H9 (cell line): Measurements from ENCODE around the gene RPLP2. TPM values are rescaled to one million over a fixed set of nuclear protein-coding genes. Genes with fewer than 3 reads are reported as not detected.

Experiments used
- DNase-seq: peaks from one replicate; pipeline ENCODE4 v3.0.0-alpha.2; 2017
- H2AFZ ChIP-seq: one replicate; pipeline ENCODE4 v1.6.1; 2013; ENCODE audit warnings: mild to moderate bottlenecking, low read length, control low read depth, moderate library complexity
- H2AK5ac ChIP-seq: 2 replicates; pipeline ENCODE4 v1.6.1; 2013; ENCODE audit warnings: low read length, control low read depth, mixed read lengths; ENCODE audit not compliant: insufficient read length
- H2BK120ac ChIP-seq: one replicate; pipeline ENCODE4 v1.6.1; 2013; ENCODE audit warnings: low read depth, mild to moderate bottlenecking, low read length, control low read depth, inconsistent platforms; ENCODE audit not compliant: poor library complexity, severe bottlenecking
- H2BK12ac ChIP-seq: 2 replicates; pipeline ENCODE4 v1.6.1; 2013; ENCODE audit warnings: low read length, control low read depth, mixed read lengths, low read depth; ENCODE audit not compliant: insufficient read length
- H2BK15ac ChIP-seq: 2 replicates; pipeline ENCODE4 v1.6.1; 2013; ENCODE audit warnings: low read depth, low read length, control low read depth
- H2BK20ac ChIP-seq: one replicate; pipeline ENCODE4 v1.6.1; 2013; ENCODE audit warnings: low read depth, mild to moderate bottlenecking, low read length, control low read depth, inconsistent platforms; ENCODE audit not compliant: poor library complexity, severe bottlenecking
- H2BK5ac ChIP-seq: 2 replicates; pipeline ENCODE4 v1.6.1; 2013; ENCODE audit warnings: low read length, control low read depth, mixed read lengths; ENCODE audit not compliant: insufficient read length
- H3K14ac ChIP-seq: 2 replicates; pipeline ENCODE4 v1.6.1; 2013; ENCODE audit warnings: low read length, control low read depth; ENCODE audit not compliant: insufficient read depth
- H3K18ac ChIP-seq: 2 replicates; pipeline ENCODE4 v1.6.1; 2013; ENCODE audit warnings: low read depth, mild to moderate bottlenecking, mixed read lengths, low read length, control low read depth; ENCODE audit not compliant: insufficient read length
- H3K23ac ChIP-seq: 2 replicates; pipeline ENCODE4 v1.6.1; 2013; ENCODE audit warnings: low read length, control low read depth, mixed read lengths, low read depth; ENCODE audit not compliant: insufficient read length
- H3K23me2 ChIP-seq: 2 replicates; pipeline ENCODE4 v1.6.1; 2013; ENCODE audit warnings: low read depth, mild to moderate bottlenecking, mixed read lengths, low read length, control low read depth; ENCODE audit not compliant: insufficient read length, poor library complexity, severe bottlenecking
- H3K27ac ChIP-seq: 2 replicates; pipeline ENCODE4 v1.5.1; 2013; ENCODE audit warnings: low read length, control low read depth, mixed read lengths, low read depth; ENCODE audit not compliant: insufficient read length
- H3K27me3 ChIP-seq: 2 replicates; pipeline ENCODE4 v1.6.1; 2013; ENCODE audit warnings: low read length, control low read depth, inconsistent platforms; ENCODE audit not compliant: insufficient read depth
- H3K4ac ChIP-seq: 2 replicates; pipeline ENCODE4 v1.6.1; 2013; ENCODE audit warnings: low read depth, mild to moderate bottlenecking, control low read depth, inconsistent platforms, low read length, moderate library complexity
- H3K4me1 ChIP-seq: 2 replicates; pipeline ENCODE4 v1.6.1; 2013; ENCODE audit warnings: low read length, control low read depth, inconsistent platforms; ENCODE audit not compliant: insufficient read depth
- H3K4me2 ChIP-seq: 2 replicates; pipeline ENCODE4 v1.6.1; 2013; ENCODE audit warnings: low read length, control low read depth, mixed read lengths; ENCODE audit not compliant: insufficient read length, insufficient read depth
- H3K56ac ChIP-seq: 2 replicates; pipeline ENCODE4 v1.6.1; 2013; ENCODE audit warnings: low read depth, mild to moderate bottlenecking, mixed read lengths, low read length, control low read depth; ENCODE audit not compliant: insufficient read length
- H3K79me1 ChIP-seq: 2 replicates; pipeline ENCODE4 v1.6.1; 2013; ENCODE audit warnings: low read depth, mild to moderate bottlenecking, moderate library complexity, low read length, control low read depth, inconsistent platforms; ENCODE audit not compliant: insufficient read depth, poor library complexity, severe bottlenecking
- H3K79me2 ChIP-seq: 2 replicates; pipeline ENCODE4 v1.6.1; 2013; ENCODE audit warnings: low read length, control low read depth, inconsistent platforms; ENCODE audit not compliant: insufficient read depth
- H3K9ac ChIP-seq: 2 replicates; pipeline ENCODE4 v1.6.1; 2013; ENCODE audit warnings: low read length, control low read depth, mixed read lengths; ENCODE audit not compliant: insufficient read length; ENCODE audit errors: extremely low read depth
- H3K9me3 ChIP-seq: one replicate; pipeline ENCODE4 v1.6.1; 2013; ENCODE audit warnings: low read depth, low read length, inconsistent platforms; ENCODE audit not compliant: control insufficient read depth
- H3T11ph ChIP-seq: one replicate; pipeline ENCODE4 v1.6.1; 2013; ENCODE audit warnings: mild to moderate bottlenecking, low read length, control low read depth, inconsistent platforms
- H4K20me1 ChIP-seq: one replicate; pipeline ENCODE4 v1.6.1; 2013; ENCODE audit not compliant: control insufficient read depth, insufficient read length, insufficient read depth
- H4K5ac ChIP-seq: 2 replicates; pipeline ENCODE4 v1.6.1; 2013; ENCODE audit warnings: low read depth, mild to moderate bottlenecking, mixed read lengths, low read length, control low read depth; ENCODE audit not compliant: insufficient read length
- H4K8ac ChIP-seq: replicated peaks from 2 replicates; pipeline ENCODE4 v1.6.1; 2013; ENCODE audit warnings: low read length, control low read depth, mixed read lengths, low read depth; ENCODE audit not compliant: insufficient read length
- H4K91ac ChIP-seq: 2 replicates; pipeline ENCODE4 v1.6.1; 2013; ENCODE audit warnings: low read depth, mild to moderate bottlenecking, moderate library complexity, mixed read lengths, low read length, control low read depth; ENCODE audit not compliant: insufficient read length
- H3K27ac Mint-ChIP-seq, 3 experiments: 2 replicates in 2 of 3; 3 replicates in 1 of 3; pipeline ENCODE4 v1.8.0; 2020 to 2021; ENCODE audit warnings: mixed read lengths in 3 of 3, mild to moderate bottlenecking in 1 of 3, moderate library complexity in 1 of 3
- H3K27me3 Mint-ChIP-seq: 2 replicates; pipeline ENCODE4 v1.8.0; 2021; ENCODE audit warnings: low read depth, mild to moderate bottlenecking, moderate library complexity, mixed read lengths
- H3K36me3 Mint-ChIP-seq, 3 experiments: 2 replicates in 2 of 3; 3 replicates in 1 of 3; pipeline ENCODE4 v1.8.0; 2020 to 2021; ENCODE audit warnings: low read depth in 3 of 3, mixed read lengths in 3 of 3; ENCODE audit not compliant: insufficient read depth in 1 of 3
- H3K4me1 Mint-ChIP-seq, 2 experiments: 2 replicates each; pipeline ENCODE4 v1.8.0; 2020; ENCODE audit warnings: mixed read lengths in 2 of 2
- H3K4me3 Mint-ChIP-seq, 2 experiments: 2 replicates in 1 of 2; 3 replicates in 1 of 2; pipeline ENCODE4 v1.8.0; 2020 to 2021; ENCODE audit warnings: mild to moderate bottlenecking in 2 of 2, mixed read lengths in 2 of 2, moderate library complexity in 1 of 2
- H3K9me3 Mint-ChIP-seq, 2 experiments: 2 replicates in 1 of 2; 3 replicates in 1 of 2; pipeline ENCODE4 v1.8.0; 2020; ENCODE audit warnings: mild to moderate bottlenecking in 2 of 2, mixed read lengths in 2 of 2, moderate library complexity in 1 of 2
- WGBS: extraction: QIAGEN DNeasy Blood & Tissue Kit; methylation state at CpG from one replicate; pipeline ENCODE4 v1.1.7; 2013; ENCODE audit warnings: missing lambda C conversion rate, low lambda C conversion rate, mixed read lengths; ENCODE audit not compliant: insufficient read length; ENCODE audit errors: extremely low coverage; 5-methylcytosine and 5-hydroxymethylcytosine counted together
- total RNA-seq: library from RNA; stranded (reverse); gene quantifications from 2 replicates; pipeline ENCODE4 v1.2.1, GENCODE V29; 2021
- TF ChIP-seq, protein P1 (sequence below): fragments of 200-600 bp; sonication (generic); conservative IDR thresholded peaks from 3 replicates; pipeline ENCODE4 v1.8.0; 2021; ENCODE audit warnings: antibody characterized with exemption, mild to moderate bottlenecking

Gene RPLP2
- total RNA-seq, 1 experiment from 2014 or later: 2,138 TPM

DNA sequence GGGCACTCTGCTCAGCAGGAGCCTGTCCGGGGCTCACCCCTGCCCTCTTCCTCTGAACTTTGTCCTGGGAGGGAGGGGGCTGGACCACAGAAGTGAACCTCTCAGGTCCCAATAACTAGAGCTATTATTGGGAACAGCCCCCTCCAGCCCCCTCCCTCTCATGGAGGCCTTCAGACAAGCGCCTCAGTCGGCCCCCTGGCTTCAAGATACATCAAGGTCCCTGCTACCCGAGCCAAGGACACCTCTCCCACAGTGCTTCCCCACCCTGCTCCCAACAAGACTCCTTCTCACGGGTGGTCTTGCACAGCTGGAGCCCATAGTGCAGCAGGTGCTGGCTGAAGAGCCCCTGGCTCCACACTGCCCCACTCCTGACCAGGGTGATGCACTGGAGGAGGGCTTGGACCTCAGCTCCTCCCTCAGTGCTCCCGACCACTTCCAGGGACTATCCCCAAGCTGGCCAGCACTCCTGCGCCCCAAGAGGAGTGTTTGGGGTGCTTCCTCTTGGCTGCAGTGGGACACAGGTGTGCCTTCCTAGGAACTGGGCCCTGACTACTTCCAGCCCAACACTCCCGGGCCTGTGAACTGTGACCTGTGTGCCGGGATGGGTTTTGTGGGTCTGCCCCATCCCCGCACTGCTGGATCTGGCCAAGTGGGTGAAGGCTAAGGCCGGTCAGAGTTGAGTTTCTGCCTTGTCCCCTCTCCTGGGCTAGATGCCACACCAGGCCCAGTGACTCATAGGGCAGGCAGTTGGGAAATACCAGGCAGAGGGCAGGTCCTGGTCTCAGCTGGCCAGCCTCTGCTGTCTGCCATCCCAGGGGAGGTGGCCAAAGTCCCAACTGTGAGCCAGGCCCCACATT, 11.1 kb downstream of the RPLP2 start:
- Mint-ChIP-seq H3K4me1 (peaks cover 11 to 28% of the 10 kb centered on the region in 2 experiments), H3K4me3 (peak overlapping the region; percentile 76 to 87), H3K36me3 (peaks cover 2 to 26% (median 13%) of the 10 kb centered on the region in 3 experiments; a peak in 6 of 7 replicates), H3K9me3 (no peaks in the 10 kb centered on the region; a peak in 1 of 5 replicates), H3K27ac (peak overlapping the region in 1 of 3 experiments; percentile 80; a peak in 1 of 7 replicates), H3K27me3 (peaks cover 4% of the 10 kb centered on the region)
- Histone ChIP-seq H2AK5ac (no peak overlapping the region), H3K23ac (no peak overlapping the region), H4K5ac (no peak overlapping the region), H3K27me3 (no peaks in the 10 kb centered on the region), H3K4me1 (no peaks in the 10 kb centered on the region), H2BK20ac (no peak overlapping the region), H3K9me3 (no peaks in the 10 kb centered on the region), H3K79me1 (no peaks in the 10 kb centered on the region), H3K4me2 (peak overlapping the region; percentile 46), H3T11ph (no peak overlapping the region), H2BK5ac (no peak overlapping the region), H4K91ac (no peak overlapping the region), H3K14ac (no peak overlapping the region), H3K18ac (no peak overlapping the region), H3K56ac (no peak overlapping the region), H2BK15ac (no peak overlapping the region), H4K8ac (no peak overlapping the region), H3K9ac (no peak overlapping the region), H3K27ac (no peak overlapping the region), H2BK12ac (no peak overlapping the region), H2AFZ (no peak overlapping the region), H3K79me2 (no peaks in the 10 kb centered on the region), H3K23me2 (peaks cover 5% of the 10 kb centered on the region), H3K4ac (no peak overlapping the region), H4K20me1 (no peaks in the 10 kb centered on the region), H2BK120ac (no peak overlapping the region)
- TF ChIP-seq, protein P1, sequence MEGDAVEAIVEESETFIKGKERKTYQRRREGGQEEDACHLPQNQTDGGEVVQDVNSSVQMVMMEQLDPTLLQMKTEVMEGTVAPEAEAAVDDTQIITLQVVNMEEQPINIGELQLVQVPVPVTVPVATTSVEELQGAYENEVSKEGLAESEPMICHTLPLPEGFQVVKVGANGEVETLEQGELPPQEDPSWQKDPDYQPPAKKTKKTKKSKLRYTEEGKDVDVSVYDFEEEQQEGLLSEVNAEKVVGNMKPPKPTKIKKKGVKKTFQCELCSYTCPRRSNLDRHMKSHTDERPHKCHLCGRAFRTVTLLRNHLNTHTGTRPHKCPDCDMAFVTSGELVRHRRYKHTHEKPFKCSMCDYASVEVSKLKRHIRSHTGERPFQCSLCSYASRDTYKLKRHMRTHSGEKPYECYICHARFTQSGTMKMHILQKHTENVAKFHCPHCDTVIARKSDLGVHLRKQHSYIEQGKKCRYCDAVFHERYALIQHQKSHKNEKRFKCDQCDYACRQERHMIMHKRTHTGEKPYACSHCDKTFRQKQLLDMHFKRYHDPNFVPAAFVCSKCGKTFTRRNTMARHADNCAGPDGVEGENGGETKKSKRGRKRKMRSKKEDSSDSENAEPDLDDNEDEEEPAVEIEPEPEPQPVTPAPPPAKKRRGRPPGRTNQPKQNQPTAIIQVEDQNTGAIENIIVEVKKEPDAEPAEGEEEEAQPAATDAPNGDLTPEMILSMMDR: no peak
- WGBS: no CpG with 5 or more reads among the region's 11 CpGs
- no peak for DNase-seq
